Central memory CD8-positive, alpha-beta T cell (primary cell): Measurements from ENCODE around the gene RGS3.
A peak's percentile ranks its signal among the peaks of the same experiment; 100 is the strongest.

Experiments
- ATAC-seq: fragments of 150-1000 bp; cut with Tn5 transposase; replicated peaks from 2 replicates; pipeline ENCODE4 v1.10.0; 2022; ENCODE audit warnings: mild to moderate bottlenecking, moderate FRiP score, moderate number of reproducible peaks; ENCODE audit not compliant: poor library complexity, severe bottlenecking; ENCODE audit errors: extremely low read depth
- DNase-seq, 2 donors: peaks; one replicate each; pipeline ENCODE4 v3.0.0; 2021; ENCODE audit warnings: low spot score in 2 of 2
- H3K27ac Mint-ChIP-seq: one replicate; pipeline ENCODE4 v1.8.0; 2022; ENCODE audit warnings: low read depth, mild to moderate bottlenecking, moderate library complexity, mixed read lengths
- H3K27me3 Mint-ChIP-seq: one replicate; pipeline ENCODE4 v1.8.0; 2022; ENCODE audit warnings: mixed read lengths
- H3K36me3 Mint-ChIP-seq: one replicate; pipeline ENCODE4 v1.8.0; 2022; ENCODE audit warnings: mild to moderate bottlenecking, moderate library complexity, mixed read lengths; ENCODE audit not compliant: insufficient read depth
- H3K4me1 Mint-ChIP-seq: one replicate; pipeline ENCODE4 v1.8.0; 2022; ENCODE audit warnings: mixed read lengths
- H3K4me3 Mint-ChIP-seq: one replicate; pipeline ENCODE4 v1.8.0; 2022; ENCODE audit warnings: mild to moderate bottlenecking, moderate library complexity, mixed read lengths
- H3K9me3 Mint-ChIP-seq: one replicate; pipeline ENCODE4 v1.8.0; 2022; ENCODE audit warnings: mixed read lengths

RGS3 gene

GRCh38 chr9:113598451-113598850 lies 134.9 kb downstream of the RGS3 start:
- DNase-seq (no peak), ATAC-seq (no peak)
- Mint-ChIP-seq H3K4me1 (no peaks in the 10 kb centered on the region), H3K9me3 (no peaks in the 10 kb centered on the region), H3K4me3 (no peak overlapping the region), H3K27me3 (no peaks in the 10 kb centered on the region), H3K36me3 (peaks cover 20% of the 10 kb centered on the region), H3K27ac (peak overlapping the region; percentile 32)

GRCh38 chr9:113598883-113599282 lies 135.4 kb downstream of the RGS3 start:
- ATAC-seq (no peak), DNase-seq (no peak)
- Mint-ChIP-seq H3K36me3 (peaks cover 20% of the 10 kb centered on the region), H3K4me3 (no peak overlapping the region), H3K27ac (peak overlapping the region; percentile 32), H3K27me3 (no peaks in the 10 kb centered on the region), H3K4me1 (no peaks in the 10 kb centered on the region), H3K9me3 (no peaks in the 10 kb centered on the region)

- H3K4me3 Mint-ChIP-seq: no peak overlapping the region
- H3K27me3 Mint-ChIP-seq: no peaks in the 10 kb centered on the region
- ATAC-seq (no peak), DNase-seq (no peak)
- no peaks in the 10 kb centered on the region for H3K4me1 Mint-ChIP-seq
- peaks cover 21% of the 10 kb centered on the region for H3K36me3 Mint-ChIP-seq
- no peak overlapping the region for H3K27ac Mint-ChIP-seq
- no peaks in the 10 kb centered on the region for H3K9me3 Mint-ChIP-seq
These were observed 136.1 kb downstream of the RGS3 start for GRCh38 chr9:113599646-113600022.

- DNase-seq (no peak), ATAC-seq (no peak)
- no peaks in the 10 kb centered on the region for H3K27me3 Mint-ChIP-seq
- H3K4me1 Mint-ChIP-seq: no peaks in the 10 kb centered on the region
- no peak overlapping the region for H3K27ac Mint-ChIP-seq
- H3K4me3 Mint-ChIP-seq: no peak overlapping the region
- H3K36me3 Mint-ChIP-seq: peaks cover 20% of the 10 kb centered on the region
- H3K9me3 Mint-ChIP-seq: no peaks in the 10 kb centered on the region
These were observed 136.7 kb downstream of the RGS3 start for GRCh38 chr9:113600023-113600823.

- H3K27me3 Mint-ChIP-seq: no peaks in the 10 kb centered on the region
- peak overlapping the region; percentile 20 for H3K27ac Mint-ChIP-seq
- H3K4me3 Mint-ChIP-seq: no peak overlapping the region
- peaks cover 12% of the 10 kb centered on the region for H3K36me3 Mint-ChIP-seq
- H3K9me3 Mint-ChIP-seq: no peaks in the 10 kb centered on the region
- ATAC-seq (no peak), DNase-seq (no peak)
- no peaks in the 10 kb centered on the region for H3K4me1 Mint-ChIP-seq
These were observed 137.5 kb downstream of the RGS3 start for GRCh38 chr9:113600871-113601614.

- H3K9me3 Mint-ChIP-seq: no peaks in the 10 kb centered on the region
- DNase-seq: no peak
- peak overlapping the region; percentile 20 for H3K27ac Mint-ChIP-seq
- H3K36me3 Mint-ChIP-seq: peaks cover 11% of the 10 kb centered on the region
- no peaks in the 10 kb centered on the region for H3K4me1 Mint-ChIP-seq
- ATAC-seq: no peak
- H3K27me3 Mint-ChIP-seq: no peaks in the 10 kb centered on the region
- no peak overlapping the region for H3K4me3 Mint-ChIP-seq
These were observed 138.1 kb downstream of the RGS3 start for GRCh38 chr9:113601656-113602055.

- peaks cover 6% of the 10 kb centered on the region for H3K36me3 Mint-ChIP-seq
- no peaks in the 10 kb centered on the region for H3K27me3 Mint-ChIP-seq
- H3K4me3 Mint-ChIP-seq: no peak overlapping the region
- H3K9me3 Mint-ChIP-seq: no peaks in the 10 kb centered on the region
- ATAC-seq (no peak), DNase-seq (no peak)
- no peaks in the 10 kb centered on the region for H3K4me1 Mint-ChIP-seq
- no peak overlapping the region for H3K27ac Mint-ChIP-seq
These were observed 138.9 kb downstream of the RGS3 start for GRCh38 chr9:113602126-113603047.

- DNase-seq (no peak), ATAC-seq (no peak)
- Mint-ChIP-seq H3K27ac (no peak overlapping the region), H3K4me3 (no peak overlapping the region), H3K36me3 (peaks cover 2% of the 10 kb centered on the region), H3K9me3 (no peaks in the 10 kb centered on the region), H3K27me3 (no peaks in the 10 kb centered on the region), H3K4me1 (no peaks in the 10 kb centered on the region)
These were observed 139.5 kb downstream of the RGS3 start for GRCh38 chr9:113603048-113603375.

- H3K4me3 Mint-ChIP-seq: no peak overlapping the region
These were observed 140.2 kb downstream of the RGS3 start for GRCh38 chr9:113603773-113604172.

GRCh38 chr9:113604393-113604792 lies 140.9 kb downstream of the RGS3 start:
- DNase-seq: no peak
- H3K4me3 Mint-ChIP-seq: no peak overlapping the region
- no peak for ATAC-seq
- H3K36me3 Mint-ChIP-seq: peaks cover 2% of the 10 kb centered on the region
- H3K9me3 Mint-ChIP-seq: no peaks in the 10 kb centered on the region
- H3K27me3 Mint-ChIP-seq: no peaks in the 10 kb centered on the region
- no peaks in the 10 kb centered on the region for H3K4me1 Mint-ChIP-seq
- H3K27ac Mint-ChIP-seq: no peak overlapping the region

More at GRCh38 chr9:113603773-113604172, 140.2 kb downstream of the RGS3 start:
- Mint-ChIP-seq H3K4me1 (no peaks in the 10 kb centered on the region), H3K9me3 (no peaks in the 10 kb centered on the region), H3K27me3 (no peaks in the 10 kb centered on the region), H3K36me3 (peaks cover 2% of the 10 kb centered on the region), H3K27ac (no peak overlapping the region)
- no peak for ATAC-seq
- no peak for DNase-seq

GRCh38 chr9:113606510-113606909 lies 143.0 kb downstream of the RGS3 start:
- no peak overlapping the region for H3K27ac Mint-ChIP-seq
- ATAC-seq (no peak), DNase-seq (no peak)

GRCh38 chr9:113608082-113608685 lies 144.7 kb downstream of the RGS3 start:
- no peaks in the 10 kb centered on the region for H3K4me1 Mint-ChIP-seq
- ATAC-seq: no peak
- H3K27ac Mint-ChIP-seq: no peak overlapping the region

More at GRCh38 chr9:113606510-113606909, 143.0 kb downstream of the RGS3 start:
- Mint-ChIP-seq H3K4me1 (no peaks in the 10 kb centered on the region), H3K4me3 (no peak overlapping the region), H3K9me3 (no peaks in the 10 kb centered on the region), H3K36me3 (peaks cover 2% of the 10 kb centered on the region), H3K27me3 (no peaks in the 10 kb centered on the region)

More at GRCh38 chr9:113608082-113608685, 144.7 kb downstream of the RGS3 start:
- Mint-ChIP-seq H3K36me3 (peaks cover 2% of the 10 kb centered on the region), H3K27me3 (no peaks in the 10 kb centered on the region), H3K4me3 (no peak overlapping the region), H3K9me3 (no peaks in the 10 kb centered on the region)
- DNase-seq: no peak
